HCT116 (cell line): Measurements from ENCODE around the gene KIAA1614.

Experiments
- CEBPB ChIP-seq: IDR thresholded peaks from 2 replicates; pipeline ENCODE4 v1.6.1; 2012; ENCODE audit warnings: low read depth
- EZH2phosphoT487 ChIP-seq: fragments of 200-600 bp; IDR thresholded peaks from 2 replicates; pipeline ENCODE4 v1.6.1; 2018; ENCODE audit warnings: antibody characterized with exemption, borderline replicate concordance
- POLR2A ChIP-seq: IDR thresholded peaks from 2 replicates; pipeline ENCODE4 v1.7.0; 2011; ENCODE audit warnings: borderline replicate concordance; ENCODE audit not compliant: insufficient read depth, insufficient read length; ENCODE audit errors: extremely low read depth
- POLR2AphosphoS5 ChIP-seq: IDR thresholded peaks from 2 replicates; pipeline ENCODE4 v1.6.1; 2011; ENCODE audit warnings: mild to moderate bottlenecking, low read depth, low read length, moderate library complexity
- RAD21 ChIP-seq: IDR thresholded peaks from 2 replicates; pipeline ENCODE4 v1.6.1; 2012; ENCODE audit warnings: low read depth, mild to moderate bottlenecking
- SIN3A ChIP-seq: IDR thresholded peaks from 2 replicates; pipeline ENCODE4 v1.6.1; 2012; ENCODE audit warnings: low read depth
- SP1 ChIP-seq: IDR thresholded peaks from 2 replicates; pipeline ENCODE4 v1.6.1; 2012; ENCODE audit warnings: low read depth
- YY1 ChIP-seq: IDR thresholded peaks from 2 replicates; pipeline ENCODE4 v1.6.1; 2011; ENCODE audit warnings: low read length, low read depth, moderate library complexity, mild to moderate bottlenecking; ENCODE audit not compliant: insufficient replicate concordance; ENCODE audit errors: extremely low read depth
- ZNF274 ChIP-seq: fragments of 200-500 bp; sonication (Bioruptor generic); IDR thresholded peaks from 2 replicates; pipeline ENCODE4 v1.6.1; 2014; ENCODE audit warnings: mild to moderate bottlenecking, low read depth, low read length, inconsistent platforms
- TF ChIP-seq, protein P1 (sequence below), 3 experiments: fragments of 200-600 bp in 1 of 3; sonication (generic) in 1 of 3; IDR thresholded peaks in 2 of 3; conservative IDR thresholded peaks in 1 of 3; 2 replicates each; pipeline ENCODE4 v1.5.1; 2012 to 2017; ENCODE audit warnings: low read depth in 2 of 3, low read length in 2 of 3, antibody characterized with exemption in 1 of 3, borderline replicate concordance in 1 of 3, control low read depth in 1 of 3, mild to moderate bottlenecking in 1 of 3, mixed read lengths in 1 of 3, mixed run types in 1 of 3, moderate library complexity in 1 of 3; ENCODE audit not compliant: insufficient read depth in 1 of 3

DNA sequence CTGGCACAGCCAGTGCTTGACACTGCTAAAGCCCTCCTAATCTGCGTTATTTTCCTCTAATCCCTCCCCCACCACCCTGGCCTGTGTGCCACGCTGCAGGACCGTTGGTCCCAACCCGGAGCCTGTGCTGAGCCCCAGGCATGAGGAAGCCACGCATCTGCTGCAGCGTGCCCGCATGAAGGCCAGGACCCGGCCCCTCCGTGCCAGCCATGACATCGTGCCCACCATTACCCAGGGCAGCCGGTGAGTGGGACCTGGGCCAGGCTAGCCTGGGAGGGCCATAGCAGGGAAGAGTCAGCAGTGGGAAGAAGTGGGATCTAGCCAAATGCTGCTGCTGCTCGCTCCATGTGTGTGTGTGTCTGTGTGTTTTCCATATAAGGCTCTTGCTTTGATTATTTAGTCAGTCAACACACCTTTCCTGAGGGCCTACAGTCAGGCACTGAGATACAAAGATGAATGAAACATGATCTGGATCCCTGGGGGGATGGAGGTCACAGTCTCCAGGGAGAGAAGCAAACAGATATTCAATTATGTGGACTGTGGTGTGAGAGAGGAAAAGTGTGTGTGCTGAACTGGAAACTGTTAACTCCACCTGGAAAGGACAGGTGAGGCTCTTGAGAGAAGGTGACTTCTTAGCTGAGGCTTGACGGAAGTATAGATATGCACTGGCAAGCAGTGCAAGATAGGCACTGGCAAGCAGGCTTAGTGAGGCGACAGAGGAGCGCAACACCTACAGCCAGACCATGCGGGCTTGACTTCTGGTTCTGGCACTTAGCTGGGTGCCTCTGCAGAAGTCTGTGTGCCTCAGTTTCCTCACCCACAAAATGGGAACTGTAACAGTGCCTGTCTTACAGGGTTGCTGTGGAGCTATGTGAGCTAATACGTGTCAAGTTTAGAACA is 15.9 kb downstream of the KIAA1614 start:
- no peak for TF ChIP-seq CEBPB
- TF ChIP-seq EZH2phosphoT487: no peak
- no peak for TF ChIP-seq YY1
- no peak for TF ChIP-seq POLR2AphosphoS5
- TF ChIP-seq, protein P1, sequence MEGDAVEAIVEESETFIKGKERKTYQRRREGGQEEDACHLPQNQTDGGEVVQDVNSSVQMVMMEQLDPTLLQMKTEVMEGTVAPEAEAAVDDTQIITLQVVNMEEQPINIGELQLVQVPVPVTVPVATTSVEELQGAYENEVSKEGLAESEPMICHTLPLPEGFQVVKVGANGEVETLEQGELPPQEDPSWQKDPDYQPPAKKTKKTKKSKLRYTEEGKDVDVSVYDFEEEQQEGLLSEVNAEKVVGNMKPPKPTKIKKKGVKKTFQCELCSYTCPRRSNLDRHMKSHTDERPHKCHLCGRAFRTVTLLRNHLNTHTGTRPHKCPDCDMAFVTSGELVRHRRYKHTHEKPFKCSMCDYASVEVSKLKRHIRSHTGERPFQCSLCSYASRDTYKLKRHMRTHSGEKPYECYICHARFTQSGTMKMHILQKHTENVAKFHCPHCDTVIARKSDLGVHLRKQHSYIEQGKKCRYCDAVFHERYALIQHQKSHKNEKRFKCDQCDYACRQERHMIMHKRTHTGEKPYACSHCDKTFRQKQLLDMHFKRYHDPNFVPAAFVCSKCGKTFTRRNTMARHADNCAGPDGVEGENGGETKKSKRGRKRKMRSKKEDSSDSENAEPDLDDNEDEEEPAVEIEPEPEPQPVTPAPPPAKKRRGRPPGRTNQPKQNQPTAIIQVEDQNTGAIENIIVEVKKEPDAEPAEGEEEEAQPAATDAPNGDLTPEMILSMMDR (IDR thresholded peaks at IDR 0.05 in 2 of 3, conservative IDR thresholded peaks at IDR 0.05 in 1 of 3; ENCODE audit: borderline replicate concordance in 1 of 3, insufficient read depth in 1 of 3, low read depth in 2 of 3, low read length in 2 of 3): no peak
- TF ChIP-seq SP1: no peak
- TF ChIP-seq POLR2A: no peak
- no peak for TF ChIP-seq SIN3A
- TF ChIP-seq ZNF274: no peak
- no peak for TF ChIP-seq RAD21
